Panc1 (cell line): Measurements from ENCODE around the gene BMP7. TPM values are rescaled to one million over a fixed set of nuclear protein-coding genes. Genes with fewer than 3 reads are reported as not detected.

Source experiments
- ATAC-seq: fragments of 200-7000 bp; cut with Tn5 transposase; 2 replicates; pipeline ENCODE4 v1.9.1; 2020; ENCODE audit warnings: mild to moderate bottlenecking, moderate library complexity
- BruUV-seq: library from RNA; stranded (reverse); fragments of 400-500 nt; replicated peaks from 2 replicates; lab custom pipeline; 2021; lab: Mats Ljungman, UMichigan
- CTCF ChIA-PET: fragments of 300-600 bp; sonication (Branson Sonifier 250); formaldehyde crosslinking; loops from one replicate; lab custom pipeline; 2022; ENCODE audit warnings: antibody characterized with exemption; lab: Charles Lee
- POLR2A ChIA-PET: fragments of 300-600 bp; sonication (Branson Sonifier 250); formaldehyde crosslinking; loops from one replicate; lab custom pipeline; 2022; ENCODE audit warnings: antibody characterized with exemption; lab: Charles Lee
- DNase-seq: peaks from one replicate; pipeline ENCODE4 v3.0.0-alpha.2; 2010; ENCODE audit warnings: low read depth, low spot score
- H3K27ac ChIP-seq: 2 replicates; pipeline ENCODE4 v1.5.1; 2011; ENCODE audit warnings: mild to moderate bottlenecking, low read length, inconsistent platforms
- H3K27me3 ChIP-seq: fragments of 200-500 bp; sonication (Bioruptor generic); 2 replicates; pipeline ENCODE4 v1.6.0; 2014; ENCODE audit warnings: low read length, inconsistent platforms; ENCODE audit not compliant: control insufficient read depth, insufficient read depth
- H3K36me3 ChIP-seq: fragments of 200-500 bp; sonication (Bioruptor generic); 2 replicates; pipeline ENCODE4 v1.5.1; 2014; ENCODE audit warnings: inconsistent platforms, mild to moderate bottlenecking, low read length, moderate library complexity; ENCODE audit not compliant: control insufficient read depth, insufficient read depth
- H3K4me1 ChIP-seq: 2 replicates; pipeline ENCODE4 v1.5.1; 2011; ENCODE audit warnings: inconsistent platforms, mild to moderate bottlenecking, low read length, moderate library complexity; ENCODE audit not compliant: control insufficient read depth, insufficient read depth
- H3K4me3 ChIP-seq, 2 experiments: 2 replicates each; pipeline ENCODE4 v1.5.1; 2011 to 2012; ENCODE audit warnings: low read depth in 2 of 2, low read length in 2 of 2, mild to moderate bottlenecking in 2 of 2, inconsistent platforms in 1 of 2, moderate library complexity in 1 of 2
- H3K9me3 ChIP-seq: fragments of 200-500 bp; sonication (Bioruptor generic); 2 replicates; pipeline ENCODE4 v1.5.1; 2014; ENCODE audit warnings: low read depth, mild to moderate bottlenecking, inconsistent platforms, low read length, moderate library complexity; ENCODE audit not compliant: control insufficient read depth, insufficient read depth
- CTCF ChIP-seq: fragments of 450-650 bp; IDR thresholded peaks from 2 replicates; pipeline ENCODE4 v1.5.1; 2017; ENCODE audit warnings: mild to moderate bottlenecking
- POLR2AphosphoS5 ChIP-seq: IDR thresholded peaks from 2 replicates; pipeline ENCODE4 v1.6.1; 2012; ENCODE audit warnings: mild to moderate bottlenecking, low read depth, low read length, moderate library complexity
- SIN3A ChIP-seq: IDR thresholded peaks from 2 replicates; pipeline ENCODE4 v1.6.1; 2012; ENCODE audit warnings: low read depth, mild to moderate bottlenecking, low read length, moderate library complexity, borderline replicate concordance; ENCODE audit not compliant: insufficient read depth
- TCF7L2 ChIP-seq: IDR thresholded peaks from 2 replicates; pipeline ENCODE4 v1.6.1; 2011; ENCODE audit warnings: mild to moderate bottlenecking, low read depth, low read length, inconsistent platforms
- in situ Hi-C: cut with HindIII; loops from 2 replicates; pipeline ENCODE4 v1.10.0; 2016; ENCODE audit warnings: low sequenced_read_pairs, low pct_unique_long_range_greater_than_20kb
- intact Hi-C: fragments of 100-400 bp; cut with micrococcal nuclease; formaldehyde crosslinking; loops from one replicate; pipeline ENCODE4 v1.10.0; 2022; ENCODE audit not compliant: unreplicated experiment
- total RNA-seq: library from RNA; stranded (reverse); gene quantifications from one replicate; pipeline ENCODE4 v1.2.1, GENCODE V29; 2021; ENCODE audit not compliant: unreplicated experiment
- TF ChIP-seq, protein P1 (sequence below), 2 experiments: IDR thresholded peaks; 2 replicates each; pipeline ENCODE4 v1.6.1; 2011 to 2012; ENCODE audit warnings: low read depth in 2 of 2, control low read depth in 1 of 2, low read length in 1 of 2, mild to moderate bottlenecking in 1 of 2, moderate library complexity in 1 of 2; ENCODE audit not compliant: insufficient read depth in 1 of 2

The BMP7 gene
- total RNA-seq, 1 experiment from 2014 or later = 11.5 TPM

DNA sequence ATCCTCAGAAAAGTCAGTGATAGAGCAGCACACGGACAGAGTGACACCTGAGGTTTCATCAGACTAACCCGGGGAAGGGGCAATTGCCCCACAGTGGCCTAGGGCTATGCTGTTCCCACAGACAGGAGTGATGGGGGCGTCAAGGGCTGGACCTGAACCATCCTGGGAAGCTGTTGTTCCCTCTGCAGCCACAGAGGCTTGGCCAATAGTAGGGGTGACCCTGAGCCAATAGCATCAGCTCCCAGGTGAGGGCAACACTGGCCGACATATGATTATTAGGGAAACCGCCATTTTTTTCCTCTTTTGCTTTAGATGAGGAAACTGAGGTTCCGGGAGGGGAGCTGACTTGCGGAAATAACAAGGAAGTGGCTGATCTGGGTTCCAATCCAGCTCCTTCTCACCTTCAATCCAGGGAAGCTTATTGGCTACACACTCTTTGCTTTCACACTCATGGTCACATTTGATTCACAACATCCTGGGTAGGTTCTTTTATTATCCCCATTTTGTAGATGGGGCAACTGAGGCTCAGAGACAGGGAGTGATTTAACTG is 126.0 kb downstream of the BMP7 start:
- Histone ChIP-seq H3K4me3 (no peak overlapping the region), H3K36me3 (no peaks in the 10 kb centered on the region), H3K27ac (no peak overlapping the region), H3K4me1 (no peaks in the 10 kb centered on the region), H3K9me3 (no peaks in the 10 kb centered on the region), H3K27me3 (peaks cover 3% of the 10 kb centered on the region; the same call in 1 of the 2 replicates)
- ATAC-seq = no peak
- ChIA-PET CTCF (no interaction called here), POLR2A (no interaction called here)
- intact Hi-C loops (no loop called here), in situ Hi-C loops (no loop called here)
- TF ChIP-seq TCF7L2 (no peak), SIN3A (no peak)
- TF ChIP-seq, protein P1, sequence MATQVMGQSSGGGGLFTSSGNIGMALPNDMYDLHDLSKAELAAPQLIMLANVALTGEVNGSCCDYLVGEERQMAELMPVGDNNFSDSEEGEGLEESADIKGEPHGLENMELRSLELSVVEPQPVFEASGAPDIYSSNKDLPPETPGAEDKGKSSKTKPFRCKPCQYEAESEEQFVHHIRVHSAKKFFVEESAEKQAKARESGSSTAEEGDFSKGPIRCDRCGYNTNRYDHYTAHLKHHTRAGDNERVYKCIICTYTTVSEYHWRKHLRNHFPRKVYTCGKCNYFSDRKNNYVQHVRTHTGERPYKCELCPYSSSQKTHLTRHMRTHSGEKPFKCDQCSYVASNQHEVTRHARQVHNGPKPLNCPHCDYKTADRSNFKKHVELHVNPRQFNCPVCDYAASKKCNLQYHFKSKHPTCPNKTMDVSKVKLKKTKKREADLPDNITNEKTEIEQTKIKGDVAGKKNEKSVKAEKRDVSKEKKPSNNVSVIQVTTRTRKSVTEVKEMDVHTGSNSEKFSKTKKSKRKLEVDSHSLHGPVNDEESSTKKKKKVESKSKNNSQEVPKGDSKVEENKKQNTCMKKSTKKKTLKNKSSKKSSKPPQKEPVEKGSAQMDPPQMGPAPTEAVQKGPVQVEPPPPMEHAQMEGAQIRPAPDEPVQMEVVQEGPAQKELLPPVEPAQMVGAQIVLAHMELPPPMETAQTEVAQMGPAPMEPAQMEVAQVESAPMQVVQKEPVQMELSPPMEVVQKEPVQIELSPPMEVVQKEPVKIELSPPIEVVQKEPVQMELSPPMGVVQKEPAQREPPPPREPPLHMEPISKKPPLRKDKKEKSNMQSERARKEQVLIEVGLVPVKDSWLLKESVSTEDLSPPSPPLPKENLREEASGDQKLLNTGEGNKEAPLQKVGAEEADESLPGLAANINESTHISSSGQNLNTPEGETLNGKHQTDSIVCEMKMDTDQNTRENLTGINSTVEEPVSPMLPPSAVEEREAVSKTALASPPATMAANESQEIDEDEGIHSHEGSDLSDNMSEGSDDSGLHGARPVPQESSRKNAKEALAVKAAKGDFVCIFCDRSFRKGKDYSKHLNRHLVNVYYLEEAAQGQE (IDR thresholded peaks at IDR 0.05; ENCODE audit: insufficient read depth in 1 of 2, low read depth in 2 of 2, low read length in 1 of 2) = no peak
- DNase-seq = no peak
- no TSS peak for BruUV-seq

DNA sequence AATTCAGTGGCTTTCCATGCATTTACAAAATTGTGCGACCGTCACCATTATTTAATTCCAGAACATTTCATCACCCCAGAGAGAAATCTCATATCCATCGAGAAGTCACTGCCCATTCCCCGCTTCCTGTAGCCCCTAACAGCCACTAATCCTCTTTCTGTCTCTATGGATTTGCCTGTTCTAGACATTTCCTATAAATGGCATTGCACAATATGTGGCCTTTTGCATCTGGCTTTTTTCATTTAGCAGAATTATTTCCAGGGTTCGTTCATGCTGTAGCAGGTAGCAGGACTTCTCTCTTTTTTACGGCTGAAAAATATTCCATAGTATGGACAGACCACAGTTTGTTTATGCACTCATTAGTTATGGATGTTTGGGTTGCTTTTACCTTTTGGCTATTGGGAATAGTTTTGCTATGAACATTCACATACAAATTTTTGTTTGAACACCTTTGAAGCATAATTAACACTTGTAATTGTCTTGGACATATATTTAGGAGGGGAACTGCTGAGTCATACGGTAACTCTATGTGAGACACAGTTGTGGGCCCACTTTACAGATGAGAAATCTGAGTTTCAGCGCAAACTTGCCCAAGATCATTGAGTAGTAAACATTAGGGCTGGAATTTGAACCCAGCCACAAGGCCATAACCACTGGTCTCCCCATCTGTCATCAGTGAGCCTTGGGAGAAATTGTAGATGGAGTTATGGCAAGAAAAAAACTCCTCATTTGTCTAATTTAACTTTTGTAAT is 126.9 kb downstream of the BMP7 start:
- in situ Hi-C loops (no loop called here), intact Hi-C loops (no loop called here)
- no TSS peak for BruUV-seq

More for the DNA sequence above, 126.9 kb downstream of the BMP7 start:
- no peak overlapping the region for H3K4me3 ChIP-seq
- TF ChIP-seq TCF7L2 = no peak
- no peak for TF ChIP-seq CTCF
- TF ChIP-seq, protein P1 (IDR thresholded peaks at IDR 0.05; ENCODE audit: insufficient read depth in 1 of 2, low read depth in 2 of 2, low read length in 1 of 2) = no peak
- TF ChIP-seq POLR2AphosphoS5 = no peak
- no peak for TF ChIP-seq SIN3A
- DNase-seq (no peak), ATAC-seq (no peak)
- no peaks in the 10 kb centered on the region for H3K4me1 ChIP-seq
- ChIA-PET POLR2A (no interaction called here), CTCF (no interaction called here)
- peaks cover 3% of the 10 kb centered on the region; the same call in 1 of the 2 replicates for H3K27me3 ChIP-seq
- no peaks in the 10 kb centered on the region for H3K36me3 ChIP-seq
- H3K9me3 ChIP-seq = no peaks in the 10 kb centered on the region
- H3K27ac ChIP-seq = no peak overlapping the region
